ENCODE measurements around the gene FOXP1.

DNA sequence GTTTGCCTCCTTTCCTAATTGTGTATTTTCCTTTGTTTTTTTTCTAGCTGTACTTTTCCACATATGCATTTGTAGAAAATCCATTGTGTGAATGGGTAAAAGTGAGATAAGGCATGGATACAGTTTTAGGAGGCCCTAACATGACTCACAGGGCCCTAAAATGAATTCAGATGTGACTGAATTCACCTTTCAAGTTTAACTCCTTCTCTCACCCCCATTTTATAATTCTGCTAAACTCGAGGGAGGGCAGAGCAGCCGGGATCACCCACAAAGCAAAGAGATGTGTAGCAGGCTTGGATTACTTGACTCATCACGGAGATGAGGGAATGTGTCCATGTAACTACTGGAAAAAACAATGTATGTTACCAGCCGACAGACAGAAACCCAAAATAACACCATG lies 59.9 kb downstream of the FOXP1 start:
- TF ChIP-seq CTCF (IDR thresholded peaks at IDR 0.05) (no peak), EZH2 (IDR thresholded peaks at IDR 0.05) (no peak)

Measured in neural progenitor cell (in vitro differentiated cells).